SK-N-SH (cell line): ENCODE measurements around the gene CYP2B6. TPM values are rescaled to one million over a fixed set of nuclear protein-coding genes. Genes with fewer than 3 reads are reported as not detected.
"Not testable (repeated sequence)": the region's sequence is repeated elsewhere in the genome, so short reads cannot be mapped to it uniquely, and the experiment has no call there.

ENCODE experiments used
- CTCF ChIA-PET: fragments of 300-600, 350-600 bp; formaldehyde crosslinking; extraction: SDS; loops from one replicate; lab custom pipeline; 2021; lab: Yijun Ruan, JAX
- POLR2A ChIA-PET: fragments of 350-600 bp; sonication (Branson Sonifier 250); formaldehyde crosslinking; extraction: SDS; loops from one replicate; lab custom pipeline; 2020; ENCODE audit warnings: antibody characterized with exemption, inconsistent platforms; lab: Yijun Ruan, JAX
- DNase-seq: peaks from one replicate; pipeline ENCODE4 v3.0.0; 2012
- H2AFZ ChIP-seq: fragments of 200-600 bp; sonication (generic); 2 replicates; pipeline ENCODE4 v1.8.1; 2016; ENCODE audit warnings: antibody characterized with exemption, mild to moderate bottlenecking, low read depth
- H3F3A ChIP-seq: fragments of 200-600 bp; sonication (generic); replicated peaks from 2 replicates; pipeline ENCODE3; 2016; ENCODE audit warnings: antibody characterized with exemption, mild to moderate bottlenecking; ENCODE audit not compliant: insufficient read depth
- H3K27ac ChIP-seq, 2 experiments: fragments of 200-500 bp in 1 of 2; fragments of 200-600 bp in 1 of 2; sonication (Bioruptor generic) in 1 of 2; sonication (generic), shearing (Covaris generic) in 1 of 2; 2 replicates each; pipeline versions ENCODE4 v1.5.1 to v1.6.1; 2014 to 2016; ENCODE audit warnings: low read depth in 2 of 2, inconsistent platforms in 1 of 2, low read length in 1 of 2, mild to moderate bottlenecking in 1 of 2, mixed read lengths in 1 of 2
- H3K27me3 ChIP-seq: fragments of 200-600 bp; sonication (generic), shearing (Covaris generic); 2 replicates; pipeline ENCODE4 v1.6.1; 2016; ENCODE audit warnings: mixed run types; ENCODE audit not compliant: insufficient read depth
- H3K36me3 ChIP-seq, 2 experiments: fragments of 200-500 bp in 1 of 2; fragments of 200-600 bp in 1 of 2; sonication (Bioruptor generic) in 1 of 2; sonication (generic) in 1 of 2; replicated peaks in 1 of 2; 2 replicates each; pipeline versions ENCODE3 to v1.5.1; 2014 to 2016; ENCODE audit warnings: low read length in 1 of 2, mild to moderate bottlenecking in 1 of 2; ENCODE audit not compliant: insufficient read depth in 2 of 2, control insufficient read depth in 1 of 2
- H3K4me1 ChIP-seq, 2 experiments: fragments of 200-500 bp in 1 of 2; fragments of 200-600 bp in 1 of 2; sonication (Bioruptor generic) in 1 of 2; sonication (generic), shearing (Covaris generic) in 1 of 2; 2 replicates each; pipeline versions ENCODE4 v1.5.1 to v1.6.1; 2014 to 2016; ENCODE audit warnings: low read depth in 1 of 2, low read length in 1 of 2, mixed run types in 1 of 2; ENCODE audit not compliant: insufficient read depth in 2 of 2, control insufficient read depth in 1 of 2
- H3K4me2 ChIP-seq: fragments of 200-600 bp; sonication (generic), shearing (Covaris generic); 2 replicates; pipeline ENCODE4 v1.6.1; 2017; ENCODE audit warnings: mixed run types
- H3K4me3 ChIP-seq, 2 experiments: fragments of 200-500 bp in 1 of 2; fragments of 200-600 bp in 1 of 2; sonication (Bioruptor generic) in 1 of 2; sonication (generic), shearing (Covaris generic) in 1 of 2; 2 replicates each; pipeline versions ENCODE4 v1.5.1 to v1.8.1; 2014 to 2016; ENCODE audit warnings: low read depth in 2 of 2, inconsistent platforms in 1 of 2, low read length in 1 of 2, mild to moderate bottlenecking in 1 of 2, mixed read lengths in 1 of 2, moderate library complexity in 1 of 2
- H3K79me2 ChIP-seq: fragments of 200-600 bp; sonication (generic); 2 replicates; pipeline ENCODE4 v1.8.1; 2017; ENCODE audit warnings: mild to moderate bottlenecking; ENCODE audit not compliant: insufficient read depth
- H3K9ac ChIP-seq: fragments of 200-600 bp; sonication (generic); 2 replicates; pipeline ENCODE4 v1.6.1; 2017; ENCODE audit warnings: mixed run types
- H3K9me2 ChIP-seq: fragments of 200-600 bp; sonication (generic); 2 replicates; pipeline ENCODE4 v1.6.1; 2017; ENCODE audit warnings: mixed run types
- H3K9me3 ChIP-seq: fragments of 200-600 bp; sonication (generic); 2 replicates; pipeline ENCODE4 v1.6.1; 2017; ENCODE audit warnings: mixed run types, mild to moderate bottlenecking, moderate library complexity
- H4K20me1 ChIP-seq: fragments of 200-600 bp; sonication (generic); 2 replicates; pipeline ENCODE4 v1.6.1; 2017; ENCODE audit warnings: mild to moderate bottlenecking, mixed run types; ENCODE audit not compliant: insufficient read depth
- EZH2phosphoT487 ChIP-seq: fragments of 200-600 bp; sonication (generic); IDR thresholded peaks from 2 replicates; pipeline ENCODE4 v1.6.1; 2017; ENCODE audit warnings: low read depth, mixed run types, mild to moderate bottlenecking, antibody characterized with exemption, moderate library complexity, borderline replicate concordance
- MEF2A ChIP-seq: IDR thresholded peaks from 2 replicates; pipeline ENCODE4 v1.4.0; 2012; ENCODE audit warnings: low read depth, borderline replicate concordance
- NRF1 ChIP-seq: IDR thresholded peaks from 2 replicates; pipeline ENCODE4 v1.6.1; 2012; ENCODE audit warnings: low read depth, mild to moderate bottlenecking, low read length
- RCOR1 ChIP-seq: fragments of 150-350 bp; IDR thresholded peaks from 2 replicates; pipeline ENCODE4 v1.6.1; 2017; ENCODE audit warnings: antibody characterized with exemption, low read length
- RXRA ChIP-seq: IDR thresholded peaks from 2 replicates; pipeline ENCODE4 v1.4.0; 2012; ENCODE audit warnings: low read depth, mild to moderate bottlenecking, borderline replicate concordance
- SMC3 ChIP-seq: IDR thresholded peaks from 2 replicates; pipeline ENCODE4 v1.6.1; 2012; ENCODE audit warnings: low read depth, low read length, improper control_type of control experiment
- TAF1 ChIP-seq: IDR thresholded peaks from 2 replicates; pipeline ENCODE4 v1.6.1; 2012; ENCODE audit warnings: low read depth, mild to moderate bottlenecking, low read length, moderate library complexity, borderline replicate concordance
- YY1 ChIP-seq: IDR thresholded peaks from 2 replicates; pipeline ENCODE4 v1.4.0; 2012; ENCODE audit warnings: low read depth, mild to moderate bottlenecking
- WGBS: methylation state at CpG from one replicate; pipeline ENCODE4 v1.1.6; 2017; ENCODE audit warnings: low lambda C conversion rate; 5-methylcytosine and 5-hydroxymethylcytosine counted together
- polyA plus RNA-seq, 3 experiments: library from polyadenylated mRNA; depleted of rRNA; stranded (reverse); fragments of >200 nt; gene quantifications; 2 replicates each; pipeline ENCODE4 v1.2.3, GENCODE V29; 2012

The CYP2B6 gene
- polyA plus RNA-seq, 1 of the 3 experiments (the other 2 are of a cell fraction), result not detected

- no peaks in the 10 kb centered on the region for H3K79me2 ChIP-seq
- no peaks in the 10 kb centered on the region for H3K4me1 ChIP-seq
- H3K4me2 ChIP-seq, result no peak overlapping the region
- no peaks in the 10 kb centered on the region for H3K9me2 ChIP-seq
- no peak overlapping the region for H3K9ac ChIP-seq
- TF ChIP-seq EZH2phosphoT487, result no peak
- no peak for TF ChIP-seq TAF1
- TF ChIP-seq MEF2A, result no peak
- TF ChIP-seq YY1, result no peak
- no peak for TF ChIP-seq NRF1
- no peak for TF ChIP-seq SMC3
- no peak for TF ChIP-seq RXRA
- no peak for TF ChIP-seq RCOR1
- WGBS, result 33% methylated on average over 4 of the region's 4 CpGs
- DNase-seq, result no peak
- no peaks in the 10 kb centered on the region for H3K36me3 ChIP-seq
- H3F3A ChIP-seq, result no peaks in the 10 kb centered on the region
- no peaks in the 10 kb centered on the region for H3K9me3 ChIP-seq
- H3K27me3 ChIP-seq, result peaks cover 26% of the 10 kb centered on the region; the same call in 1 of the 2 replicates
- POLR2A ChIA-PET, result no interaction called here
- H2AFZ ChIP-seq, result no peak overlapping the region
- no peak overlapping the region for H3K27ac ChIP-seq
- no peaks in the 10 kb centered on the region for H4K20me1 ChIP-seq
- no peak overlapping the region for H3K4me3 ChIP-seq
- CTCF ChIA-PET, result interaction anchor here (1.3 kb wide), 2 partner anchors 10 to 168 kb away, joined by 3 to 4 read pairs; no protein-coding TSS in a partner anchor
Measured at GRCh38 chr19:40976724-40977123, 14.4 kb upstream of the CYP2B6 start.

GRCh38 chr19:40979759-40980158 is 11.3 kb upstream of the CYP2B6 start:
- POLR2A ChIA-PET, H3K9ac ChIP-seq, H3K27ac ChIP-seq, H3K4me2 ChIP-seq, H3F3A ChIP-seq, H3K4me1 ChIP-seq, H3K36me3 ChIP-seq, H3K9me2 ChIP-seq, CTCF ChIA-PET, H3K79me2 ChIP-seq, H3K9me3 ChIP-seq, H3K4me3 ChIP-seq, H4K20me1 ChIP-seq, DNase-seq, H2AFZ ChIP-seq: not testable (repeated sequence)
- WGBS, result 11% methylated on average over 4 of the region's 4 CpGs
- peaks cover 21% of the 10 kb centered on the region; the same call in 1 of the 2 replicates for H3K27me3 ChIP-seq

GRCh38 chr19:40980743-40981442 is 10.2 kb upstream of the CYP2B6 start:
- H3F3A ChIP-seq, H3K9ac ChIP-seq, H3K4me1 ChIP-seq, POLR2A ChIA-PET, H3K27ac ChIP-seq, H3K4me3 ChIP-seq, CTCF ChIA-PET, H3K9me3 ChIP-seq, H2AFZ ChIP-seq, H4K20me1 ChIP-seq, H3K9me2 ChIP-seq, H3K36me3 ChIP-seq, DNase-seq, H3K79me2 ChIP-seq, H3K4me2 ChIP-seq: not testable (repeated sequence)
- peaks cover 23% of the 10 kb centered on the region; the same call in 1 of the 2 replicates for H3K27me3 ChIP-seq
- WGBS, result 0% methylated on average over 2 of the region's 2 CpGs
